Hypothalamus (tissue), 51 donors: ENCODE results near the gene IGF2BP2.
"Not testable (repeated sequence)": the region's sequence is repeated elsewhere in the genome, so short reads cannot be mapped to it uniquely, and the experiment has no call there.

ENCODE experiments used
- DNase-seq, 51 donors: peaks; one replicate each; lab custom pipeline; 2025; lab: John Stamatoyannopoulos, UW

Gene IGF2BP2

DNA sequence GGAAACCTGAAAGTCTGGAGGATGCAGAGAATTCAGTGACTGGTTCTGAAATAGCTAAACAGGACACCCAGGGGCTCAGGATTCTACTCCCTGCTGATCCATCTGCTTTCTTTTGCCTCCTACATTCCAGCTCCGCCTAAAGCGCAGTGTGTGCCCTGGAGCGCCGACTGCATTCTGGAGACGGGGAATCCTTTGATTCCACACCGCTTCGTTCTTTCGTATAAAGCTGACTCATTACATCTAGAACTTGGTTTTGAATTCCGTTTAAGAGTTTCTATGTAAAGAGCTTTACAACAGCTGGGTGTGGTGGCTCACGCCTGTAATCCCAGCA, 177.0 kb downstream of the IGF2BP2 start:
- DNase-seq, result no peak

DNA sequence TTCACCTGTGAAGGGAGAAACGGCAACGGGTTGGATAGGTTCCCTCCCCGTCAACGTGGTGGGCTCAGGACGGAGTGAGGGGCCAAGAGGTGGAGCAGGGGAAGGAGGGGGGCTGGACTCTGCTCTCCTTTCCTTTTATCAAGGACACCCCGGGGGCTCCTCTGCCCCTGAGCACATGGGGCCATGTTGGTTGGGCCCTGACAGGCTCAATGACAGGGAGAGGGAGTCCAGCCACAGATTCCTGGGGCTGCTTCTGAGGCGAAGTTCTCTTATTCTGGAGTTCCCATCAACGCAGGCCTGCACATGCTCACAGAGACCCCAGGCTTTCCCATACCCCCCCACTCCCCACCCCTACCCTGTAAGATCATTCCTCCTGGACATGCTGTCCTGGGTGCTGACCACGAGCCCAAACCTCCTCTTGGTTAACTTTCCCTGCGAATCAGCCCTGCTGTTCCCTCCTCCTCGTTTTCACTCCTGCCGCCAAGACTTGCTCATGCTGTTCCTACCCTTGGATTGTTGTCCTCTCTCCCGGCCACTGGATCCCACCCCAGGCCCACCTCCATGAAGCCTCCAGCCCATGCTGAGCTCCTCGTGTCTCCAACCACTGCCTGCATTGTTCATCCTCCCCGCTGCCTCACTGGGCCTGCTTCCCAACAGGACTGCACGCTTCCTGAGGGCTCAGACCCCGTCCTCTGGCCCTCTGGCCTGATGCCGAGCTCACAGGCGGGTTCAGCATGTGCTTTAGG, 177.5 kb downstream of the IGF2BP2 start:
- no peak for DNase-seq

DNA sequence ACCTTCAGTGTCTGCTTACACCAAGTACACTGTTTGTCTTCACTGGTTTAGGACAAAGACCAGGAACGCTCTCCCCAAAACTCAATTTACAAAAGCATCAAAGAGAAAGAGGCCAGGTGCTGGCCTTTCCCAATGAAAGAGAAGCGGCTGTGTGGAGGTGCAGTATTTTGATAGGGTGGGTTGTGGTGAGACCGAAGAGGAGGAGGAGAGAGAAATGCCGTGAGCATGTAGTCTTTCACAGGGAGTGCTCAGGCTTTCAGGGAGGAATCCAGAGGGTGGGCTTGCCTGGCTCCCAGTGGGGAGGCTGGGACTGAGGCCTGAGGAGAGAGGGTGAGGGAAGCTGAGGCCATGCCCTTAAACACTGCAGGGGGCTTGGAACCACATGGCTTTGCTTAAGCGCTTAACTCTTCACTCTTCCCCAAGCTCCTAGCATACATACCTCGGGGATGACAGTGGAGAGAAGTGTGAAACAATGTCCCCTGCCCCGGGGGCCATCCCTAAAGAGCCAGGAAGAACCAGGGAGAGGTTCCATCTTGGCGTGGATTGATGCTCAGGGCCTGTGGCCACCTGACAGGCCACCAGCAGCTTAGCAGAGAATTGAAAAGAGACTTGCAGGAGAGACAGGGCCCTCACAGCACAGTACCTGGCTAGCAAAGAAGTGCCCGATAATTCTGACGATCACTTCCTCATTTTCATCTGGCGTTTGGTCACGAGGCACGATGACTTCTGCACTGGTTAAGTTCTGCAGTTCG, 178.3 kb downstream of the IGF2BP2 start:
- no peak for DNase-seq

DNA sequence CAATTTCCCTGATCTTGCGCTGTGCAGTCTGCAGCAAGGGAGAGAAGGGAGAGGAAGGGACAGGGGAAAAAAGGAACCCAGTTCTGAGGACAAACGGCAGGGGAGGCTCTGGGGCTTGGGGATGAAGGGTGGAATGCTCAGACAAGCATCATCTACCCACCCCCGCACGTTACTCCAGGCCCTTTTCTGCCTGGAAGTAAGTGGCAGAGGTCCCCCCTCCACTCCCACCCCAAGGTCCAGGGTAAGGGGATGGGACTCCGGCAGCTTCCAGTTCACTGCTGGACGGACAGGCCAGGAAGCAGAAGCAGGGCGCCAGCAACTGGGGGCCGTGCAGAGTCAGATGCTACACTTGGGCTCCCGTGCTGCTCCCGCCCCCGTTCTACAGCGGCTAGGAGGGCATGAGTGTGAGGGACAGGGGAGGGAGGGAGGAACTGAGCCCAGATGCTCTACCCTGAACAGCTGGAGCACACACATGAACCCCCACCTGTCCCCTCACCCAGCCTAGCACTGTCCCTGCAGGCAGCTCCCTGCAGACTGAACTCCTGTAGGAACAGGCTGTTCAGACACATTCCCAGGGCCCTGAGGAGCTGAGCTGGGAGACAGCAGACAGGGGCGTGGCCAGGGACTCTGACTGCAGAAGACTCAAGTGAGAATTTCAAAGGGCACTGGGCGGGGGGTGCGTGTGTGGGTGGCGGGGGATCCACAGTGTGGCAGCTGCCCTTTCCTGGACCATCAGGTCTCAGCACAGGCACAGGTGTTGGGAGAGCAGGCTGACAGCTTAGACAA, 179.1 kb downstream of the IGF2BP2 start:
- no peak for DNase-seq

DNA sequence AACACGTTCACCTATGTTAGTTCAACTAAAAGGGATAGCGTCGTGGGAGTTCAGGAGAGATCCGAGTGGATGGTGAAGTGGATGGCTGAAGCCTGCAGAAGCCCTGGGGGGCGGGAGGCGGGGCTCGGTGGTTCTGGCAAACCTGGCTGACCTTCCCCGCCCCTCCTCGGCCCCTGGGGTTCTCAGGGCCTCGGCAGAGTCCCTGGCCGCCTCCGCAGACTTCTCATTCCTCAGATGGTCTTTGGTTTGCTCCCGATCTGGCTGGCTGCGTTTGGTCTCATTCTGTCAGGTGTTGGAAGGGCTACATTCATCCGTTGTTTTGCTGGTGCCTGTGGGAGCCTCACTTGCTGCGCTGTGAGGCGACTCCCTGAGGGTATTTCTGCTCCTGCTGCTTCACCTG, 179.7 kb downstream of the IGF2BP2 start:
- not testable (repeated sequence) for DNase-seq

DNA sequence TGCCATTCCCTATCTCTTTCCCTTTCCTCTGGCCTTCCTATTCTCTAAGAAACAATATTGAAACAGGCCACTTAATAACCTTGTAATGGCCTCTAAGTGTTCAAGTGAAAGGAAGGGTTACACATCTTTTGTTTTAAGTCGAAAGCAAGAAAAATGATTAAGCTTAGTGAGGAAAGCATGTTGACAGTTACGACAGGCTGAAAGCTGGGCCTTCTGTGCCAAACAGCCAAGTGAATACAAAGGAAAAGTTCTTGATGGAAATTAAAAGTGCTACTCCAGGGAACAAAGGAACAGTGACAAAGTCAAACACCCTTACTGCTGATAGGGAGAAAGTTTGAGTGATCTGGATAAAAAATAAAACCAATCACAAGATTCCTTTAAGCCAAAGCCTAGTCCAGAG, 184.5 kb downstream of the IGF2BP2 start:
- no peak for DNase-seq

DNA sequence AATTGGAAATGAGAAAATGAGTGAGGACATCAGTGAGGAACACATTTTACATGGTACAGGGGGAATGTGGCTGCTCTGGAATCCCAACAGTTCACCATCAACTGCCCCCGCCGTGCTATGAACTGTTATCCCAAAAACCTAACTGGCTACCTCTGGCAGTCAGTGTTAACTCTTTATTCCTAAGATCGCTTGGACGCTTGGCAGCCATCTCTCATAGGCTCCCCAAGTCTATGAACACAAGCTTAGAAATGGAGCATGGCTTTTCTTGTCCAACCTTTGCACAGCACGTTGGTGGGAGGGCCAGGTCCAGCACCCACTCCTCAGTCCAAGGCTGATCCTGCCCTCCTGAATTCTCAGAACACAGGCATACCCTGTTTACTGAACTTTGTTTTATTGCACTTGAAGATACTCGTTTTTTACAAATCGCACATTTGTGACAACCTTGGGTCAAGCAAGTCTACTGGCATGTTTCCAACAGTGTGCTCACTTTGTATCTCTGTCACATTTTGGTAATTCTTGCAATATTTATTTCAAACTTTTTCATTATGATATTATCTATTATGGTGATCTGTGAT, 185.1 kb downstream of the IGF2BP2 start:
- no peak for DNase-seq

DNA sequence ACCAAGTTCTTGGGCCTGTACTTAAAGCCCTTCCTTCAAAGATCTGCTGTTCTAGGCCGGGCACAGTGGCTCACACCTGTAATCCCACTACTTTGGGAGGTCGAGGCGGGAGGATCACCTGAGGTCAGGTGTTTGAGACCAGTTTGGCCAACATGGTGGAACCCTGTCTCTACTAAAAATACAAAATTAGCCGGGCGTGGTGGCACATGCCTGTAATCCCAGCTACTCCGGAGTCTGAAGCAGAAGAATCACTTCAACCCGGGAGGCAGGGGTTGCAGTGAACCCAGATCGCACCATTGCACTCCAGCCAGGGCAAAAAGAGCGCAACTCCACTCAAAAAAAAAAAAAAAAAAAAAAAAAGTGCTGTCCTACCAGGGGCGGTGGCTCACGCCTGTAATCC, 186.2 kb downstream of the IGF2BP2 start:
- not testable (repeated sequence) for DNase-seq

DNA sequence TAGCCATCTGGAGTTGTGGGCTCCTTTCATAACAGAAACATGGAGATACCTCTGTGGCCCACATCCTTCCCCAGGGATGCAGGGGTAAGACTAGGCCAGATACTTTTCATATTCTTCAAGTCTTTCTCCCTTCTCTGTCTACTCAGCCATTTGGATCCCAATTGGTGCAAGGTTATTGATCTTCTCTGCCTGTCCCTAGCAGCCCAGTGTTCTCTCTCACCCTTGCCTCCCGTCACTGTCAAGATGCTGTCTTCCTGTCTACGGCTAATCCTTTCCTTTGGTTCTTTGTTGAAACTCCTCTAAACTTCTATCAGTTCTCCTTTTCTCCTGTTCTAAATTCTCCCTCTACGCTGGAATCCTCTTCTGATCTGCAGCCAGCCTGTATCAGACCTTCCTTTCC, 187.5 kb downstream of the IGF2BP2 start:
- DNase-seq, result no peak

DNA sequence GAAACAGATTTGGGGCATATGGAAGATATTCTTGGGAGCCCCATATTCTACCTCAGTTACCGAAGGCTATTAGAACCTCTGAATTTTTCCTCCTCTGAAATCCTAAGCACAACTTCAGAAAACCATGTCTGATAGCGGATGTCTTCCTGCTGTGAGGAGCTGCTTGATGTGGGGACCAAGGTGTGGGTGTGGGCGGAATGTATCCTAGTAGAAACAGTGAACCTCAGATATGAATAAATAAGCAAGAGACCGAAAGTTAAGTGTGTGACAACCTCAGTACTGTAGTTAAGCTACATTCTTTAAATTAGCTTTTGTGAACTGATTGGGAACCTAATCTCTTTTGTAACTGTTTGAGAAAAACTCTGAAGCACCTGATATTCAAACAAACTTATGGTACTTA, 191.8 kb downstream of the IGF2BP2 start:
- no peak for DNase-seq

DNA sequence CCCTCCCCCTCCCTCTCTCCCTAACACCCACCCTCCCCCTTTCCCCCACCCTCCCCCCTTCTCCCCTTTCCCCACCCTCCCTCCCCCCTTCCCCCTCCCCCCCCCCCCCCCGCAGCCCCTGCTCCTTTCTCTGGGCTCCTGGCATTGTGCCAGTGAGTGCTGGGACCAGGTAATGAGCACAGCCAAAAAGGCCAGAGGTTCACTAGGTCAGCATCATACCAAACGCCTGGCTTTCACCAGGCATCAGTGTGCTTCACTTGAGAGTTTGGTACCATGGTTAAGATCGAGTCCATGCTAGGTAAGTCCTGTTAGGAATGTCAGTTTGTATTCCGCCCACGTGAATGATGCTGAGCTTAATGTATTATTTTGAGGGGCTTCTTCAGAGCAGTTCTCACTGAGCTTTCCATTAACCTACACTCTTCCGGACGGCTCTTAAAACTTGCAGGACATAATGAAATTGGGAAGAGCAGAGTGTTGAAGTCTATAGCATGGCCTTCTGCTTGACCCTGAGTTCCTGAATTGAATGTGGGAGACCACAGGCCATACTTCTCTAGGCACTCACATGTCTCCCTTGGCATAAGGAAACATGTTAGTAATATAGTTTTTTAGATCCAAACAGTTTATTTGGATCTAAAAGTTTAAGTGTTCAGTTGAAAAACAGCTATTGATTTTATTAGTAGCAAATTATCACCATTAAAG, 193.2 kb downstream of the IGF2BP2 start:
- DNase-seq, result no peak

DNA sequence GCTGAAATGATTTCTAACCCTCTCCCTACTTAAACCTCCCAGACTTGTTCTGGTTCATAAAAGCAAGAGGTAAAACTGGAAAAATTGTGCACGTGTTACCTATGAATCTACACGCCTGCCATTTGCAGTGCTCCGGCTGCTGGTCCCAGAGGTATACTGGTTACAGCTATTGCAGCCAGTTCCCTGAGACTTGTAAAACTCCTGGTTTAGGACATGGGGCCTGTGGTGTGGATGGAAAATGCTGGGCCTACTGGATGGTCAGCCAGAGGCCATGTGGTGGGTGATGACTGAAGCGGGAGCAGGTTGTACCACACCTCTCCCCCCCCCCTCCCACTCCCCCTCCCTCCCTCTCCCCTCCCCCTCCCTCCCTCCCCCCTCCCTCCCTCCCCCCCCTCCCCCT, 193.7 kb downstream of the IGF2BP2 start:
- DNase-seq, result no peak

DNA sequence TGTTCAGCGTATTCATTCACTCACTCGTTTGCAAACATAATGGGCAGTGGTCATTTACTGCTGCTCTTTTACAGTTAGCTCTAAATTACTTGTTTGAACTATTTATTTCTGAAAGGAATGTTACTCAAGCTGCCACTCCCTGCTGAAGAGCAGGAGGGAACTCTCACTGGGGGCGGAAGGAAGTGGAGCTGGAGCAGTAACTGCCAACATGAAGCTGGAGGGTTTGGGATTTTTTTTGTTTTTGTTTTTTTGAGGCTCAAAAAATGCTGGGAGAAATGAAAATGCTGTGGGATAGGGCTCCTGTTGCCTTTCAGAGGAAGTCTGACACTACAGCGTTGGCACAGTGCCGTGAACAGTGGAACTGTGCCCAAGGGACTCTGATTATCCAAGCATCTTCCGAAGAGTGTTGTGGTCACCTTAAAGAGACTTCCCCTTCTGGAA, 194.6 kb downstream of the IGF2BP2 start:
- DNase-seq, result peak in 21 of 51 donors; percentile 1 to 32 (median 16)

DNA sequence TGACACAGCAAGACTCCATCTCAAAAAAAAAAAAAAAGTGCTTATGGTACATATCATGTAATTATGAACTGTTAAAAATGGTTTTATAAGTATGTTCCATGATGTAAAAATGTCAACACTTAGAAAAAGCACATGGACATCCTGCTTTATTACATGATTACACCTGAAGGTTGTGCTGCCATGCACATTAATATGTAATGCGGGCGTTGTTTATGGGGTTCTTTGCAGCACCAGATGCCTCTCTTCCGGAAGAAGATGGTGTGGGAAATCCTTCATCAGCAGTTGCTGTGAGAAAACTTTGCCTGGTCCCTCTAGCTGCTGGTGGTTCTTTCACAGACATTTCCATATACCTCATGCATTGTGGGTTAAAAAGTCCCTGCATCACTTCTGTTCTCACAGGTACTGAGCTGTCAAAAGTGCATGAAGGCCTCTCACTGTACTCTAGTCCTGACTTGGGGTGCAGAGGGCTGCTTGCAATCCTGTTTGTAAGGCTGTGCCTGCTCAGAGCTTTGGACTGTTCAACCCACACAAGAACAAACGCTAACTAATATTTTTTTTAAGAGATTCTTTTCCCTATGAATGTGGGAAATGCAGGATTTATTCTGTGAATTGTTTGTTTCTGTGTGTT, 195.2 kb downstream of the IGF2BP2 start:
- DNase-seq, result no peak

DNA sequence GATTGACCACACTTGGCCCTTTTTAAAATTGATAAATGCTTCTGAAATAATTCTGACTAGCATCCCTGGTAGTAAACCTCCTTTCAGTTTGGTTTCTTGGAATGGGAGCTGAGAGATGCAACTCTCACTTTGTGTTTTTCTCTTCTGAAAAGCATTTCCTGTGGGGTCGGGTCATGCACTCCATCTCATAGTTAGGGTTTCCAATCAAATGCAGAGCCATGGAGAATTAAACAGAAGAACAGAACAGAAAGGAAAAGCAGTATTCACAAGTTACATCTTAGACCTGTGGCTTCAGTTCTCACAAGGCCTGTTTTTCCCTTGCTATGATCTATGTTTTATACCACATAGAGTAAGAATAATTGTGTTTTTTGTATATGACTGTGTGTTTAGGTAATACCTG, 199.1 kb downstream of the IGF2BP2 start:
- no peak for DNase-seq

DNA sequence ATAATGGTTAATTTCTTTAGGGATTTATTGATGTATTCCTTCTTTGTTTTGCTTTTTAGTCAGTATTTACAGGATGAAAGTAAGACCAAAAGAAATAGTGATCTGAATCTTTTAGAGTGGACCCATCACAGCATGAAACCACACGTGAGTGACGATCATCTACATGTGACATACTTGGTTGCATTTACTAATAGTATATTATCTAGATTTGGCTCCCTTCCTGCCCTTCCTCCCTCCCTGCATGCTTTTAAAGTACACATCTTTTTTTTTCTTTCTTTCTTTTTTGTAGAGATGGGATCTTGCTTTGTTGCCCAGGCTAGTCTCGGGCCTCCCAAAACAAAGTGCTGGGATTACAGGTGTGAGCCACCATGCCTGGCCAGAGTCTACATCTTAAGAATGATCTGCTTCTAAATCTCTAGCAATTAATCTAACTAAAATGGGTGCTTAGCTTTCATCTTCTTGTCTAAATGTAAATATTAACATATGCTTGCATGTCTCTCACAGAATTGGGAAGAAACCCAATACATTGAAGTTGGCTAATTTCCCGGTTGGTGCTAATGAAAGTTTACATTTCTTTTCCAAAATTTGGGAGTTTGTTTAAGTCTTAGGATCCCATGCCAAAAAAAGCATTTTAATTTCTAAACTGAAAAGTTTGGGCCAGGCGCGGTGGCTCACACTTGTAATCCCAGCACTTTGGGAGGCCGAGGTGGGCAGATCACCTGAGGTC, 200.7 kb downstream of the IGF2BP2 start:
- DNase-seq, result no peak

DNA sequence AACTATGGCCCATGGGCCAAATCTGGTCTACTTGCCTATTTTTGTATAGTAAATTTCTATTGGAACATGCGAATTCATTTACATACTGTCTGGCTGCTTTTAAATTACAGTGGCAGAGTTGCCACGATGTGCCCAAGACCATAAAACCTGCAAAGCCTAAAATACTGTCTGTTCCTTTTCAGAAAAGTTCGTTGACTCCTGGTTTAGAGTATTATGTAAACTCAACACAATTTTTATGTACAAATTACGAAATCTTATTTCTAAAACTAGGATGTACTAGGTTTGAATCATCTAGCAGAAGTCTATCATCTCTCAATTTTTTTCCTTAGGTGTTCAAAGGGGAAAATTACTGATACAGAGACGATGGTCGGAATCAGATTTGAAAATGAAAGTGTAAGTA, 211.8 kb downstream of the IGF2BP2 start:
- no peak for DNase-seq

DNA sequence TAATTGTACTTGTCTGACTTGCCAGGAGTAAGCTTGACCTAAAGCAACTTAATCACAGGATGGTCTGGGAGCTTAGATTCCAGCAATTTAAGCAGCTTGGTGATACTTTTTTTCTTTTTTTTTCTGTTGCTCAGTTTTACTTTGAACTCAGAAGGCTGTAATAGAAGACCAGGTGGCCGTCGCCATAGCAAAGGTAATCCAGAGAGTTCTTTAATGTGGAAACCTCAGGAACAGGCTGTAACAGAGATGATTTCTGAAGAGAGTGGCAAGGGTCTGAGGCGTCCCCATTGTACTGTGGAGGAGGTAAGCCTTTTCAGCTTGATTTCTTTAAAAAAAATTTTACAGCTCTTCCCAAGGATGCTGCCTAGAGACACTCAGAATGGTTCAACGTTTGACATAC, 218.6 kb downstream of the IGF2BP2 start:
- DNase-seq, result no peak

DNA sequence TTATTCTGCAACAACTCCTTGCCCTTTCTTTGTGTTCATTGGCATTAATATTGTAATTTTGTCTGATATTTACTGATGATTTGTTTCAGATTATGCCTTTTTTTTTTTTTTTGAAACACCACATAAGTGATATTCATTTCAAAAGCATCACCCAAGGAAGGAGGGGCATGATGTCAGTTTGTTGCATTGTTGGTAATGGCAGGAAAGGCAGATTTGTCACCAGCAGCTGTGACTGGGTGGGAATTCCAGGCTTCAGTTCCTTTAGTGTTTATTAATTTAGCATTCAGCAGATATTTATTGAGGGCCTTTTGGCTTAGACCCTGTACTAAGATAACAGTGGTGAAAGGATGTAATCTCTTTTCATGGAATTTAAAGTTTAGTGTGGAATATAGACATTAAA, 219.3 kb downstream of the IGF2BP2 start:
- DNase-seq, result no peak
